Effector memory CD4-positive, alpha-beta T cell (primary cell): ENCODE results near the gene ARL6IP5.
A peak's percentile ranks its signal among the peaks of the same experiment; 100 is the strongest.

Source experiments
- DNase-seq, 3 donors: peaks; one replicate each; pipeline ENCODE4 v3.0.0-alpha.2; 2020
- H3K27ac ChIP-seq: 2 replicates; pipeline ENCODE4 v1.7.0; 2013; ENCODE audit warnings: mild to moderate bottlenecking, low read length, moderate library complexity; ENCODE audit not compliant: insufficient read depth, poor library complexity, severe bottlenecking
- H3K27me3 ChIP-seq: replicated peaks from 2 replicates; pipeline ENCODE4 v1.7.0; 2013; ENCODE audit warnings: mild to moderate bottlenecking, low read length; ENCODE audit not compliant: insufficient read depth, control insufficient read depth, poor library complexity, severe bottlenecking
- H3K36me3 ChIP-seq: 2 replicates; pipeline ENCODE4 v1.7.0; 2013; ENCODE audit warnings: mild to moderate bottlenecking, low read length, moderate library complexity; ENCODE audit not compliant: control insufficient read depth, insufficient read depth
- H3K4me1 ChIP-seq: 2 replicates; pipeline ENCODE4 v1.7.0; 2013; ENCODE audit warnings: low read length, mild to moderate bottlenecking; ENCODE audit not compliant: control insufficient read depth, insufficient read depth, poor library complexity, severe bottlenecking
- H3K4me3 ChIP-seq: 2 replicates; pipeline ENCODE4 v1.7.0; 2013; ENCODE audit warnings: low read length, low read depth, mild to moderate bottlenecking; ENCODE audit not compliant: insufficient read depth, poor library complexity, severe bottlenecking
- H3K9me3 ChIP-seq: 2 replicates; pipeline ENCODE4 v1.7.0; 2013; ENCODE audit warnings: mild to moderate bottlenecking, low read length, moderate library complexity; ENCODE audit not compliant: control insufficient read depth

Gene ARL6IP5

DNA sequence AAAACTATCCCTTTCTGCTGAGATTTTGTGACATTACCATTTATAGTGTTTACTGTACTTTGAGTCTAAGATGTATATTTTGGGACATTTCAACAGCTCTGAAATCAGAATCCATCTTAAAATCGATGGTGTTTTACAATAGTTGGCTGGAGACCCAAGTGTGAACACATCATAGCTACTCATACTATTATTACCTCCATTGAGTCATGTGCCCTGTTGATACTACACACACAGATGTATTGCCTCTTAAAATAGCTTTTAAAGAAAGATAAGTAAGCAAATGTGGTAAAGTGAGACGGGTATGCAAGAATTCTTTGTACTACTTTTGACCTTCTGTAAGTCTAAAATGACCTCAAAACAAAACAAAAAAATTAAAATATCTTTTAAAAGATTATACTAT lies 31.0 kb downstream of the ARL6IP5 start:
- no peaks in the 10 kb centered on the region for H3K4me1 ChIP-seq
- H3K27me3 ChIP-seq: no peaks in the 10 kb centered on the region
- DNase-seq: no peak
- no peaks in the 10 kb centered on the region for H3K9me3 ChIP-seq
- no peak overlapping the region for H3K4me3 ChIP-seq
- H3K27ac ChIP-seq: no peak overlapping the region
- no peaks in the 10 kb centered on the region for H3K36me3 ChIP-seq

- no peaks in the 10 kb centered on the region for H3K36me3 ChIP-seq
- no peak overlapping the region for H3K4me3 ChIP-seq
- no peaks in the 10 kb centered on the region for H3K27me3 ChIP-seq
- H3K4me1 ChIP-seq: no peaks in the 10 kb centered on the region
- H3K27ac ChIP-seq: no peak overlapping the region
- no peak for DNase-seq
- no peaks in the 10 kb centered on the region for H3K9me3 ChIP-seq
These were observed 31.4 kb downstream of the ARL6IP5 start for GRCh38 chr3:69116162-69116561.

GRCh38 chr3:69116897-69117296 lies 32.2 kb downstream of the ARL6IP5 start:
- Histone ChIP-seq H3K4me3 (no peak overlapping the region), H3K27me3 (no peaks in the 10 kb centered on the region), H3K9me3 (no peaks in the 10 kb centered on the region), H3K36me3 (no peaks in the 10 kb centered on the region), H3K4me1 (no peaks in the 10 kb centered on the region), H3K27ac (no peak overlapping the region)
- no peak for DNase-seq

- no peak for DNase-seq
- H3K4me3 ChIP-seq: no peak overlapping the region
- H3K4me1 ChIP-seq: no peaks in the 10 kb centered on the region
- H3K36me3 ChIP-seq: no peaks in the 10 kb centered on the region
- H3K27ac ChIP-seq: no peak overlapping the region
- H3K9me3 ChIP-seq: no peaks in the 10 kb centered on the region
- no peaks in the 10 kb centered on the region for H3K27me3 ChIP-seq
These were observed 33.8 kb downstream of the ARL6IP5 start for GRCh38 chr3:69118555-69118954.

GRCh38 chr3:69119138-69119537 lies 34.4 kb downstream of the ARL6IP5 start:
- no peaks in the 10 kb centered on the region for H3K9me3 ChIP-seq
- H3K4me3 ChIP-seq: no peak overlapping the region
- H3K36me3 ChIP-seq: no peaks in the 10 kb centered on the region

GRCh38 chr3:69119681-69120080 lies 34.9 kb downstream of the ARL6IP5 start:
- no peak overlapping the region for H3K27ac ChIP-seq
- H3K4me1 ChIP-seq: no peaks in the 10 kb centered on the region
- no peaks in the 10 kb centered on the region for H3K9me3 ChIP-seq
- no peaks in the 10 kb centered on the region for H3K27me3 ChIP-seq
- no peaks in the 10 kb centered on the region for H3K36me3 ChIP-seq
- H3K4me3 ChIP-seq: no peak overlapping the region
- DNase-seq: no peak

More at GRCh38 chr3:69119138-69119537, 34.4 kb downstream of the ARL6IP5 start:
- H3K4me1 ChIP-seq: no peaks in the 10 kb centered on the region
- H3K27me3 ChIP-seq: no peaks in the 10 kb centered on the region
- DNase-seq: no peak
- H3K27ac ChIP-seq: no peak overlapping the region

- no peaks in the 10 kb centered on the region for H3K36me3 ChIP-seq
- no peaks in the 10 kb centered on the region for H3K9me3 ChIP-seq
- no peaks in the 10 kb centered on the region for H3K27me3 ChIP-seq
- DNase-seq: peak; percentile 47 to 69 (median 55)
- no peaks in the 10 kb centered on the region for H3K4me1 ChIP-seq
- no peak overlapping the region for H3K27ac ChIP-seq
- no peak overlapping the region for H3K4me3 ChIP-seq
These were observed 36.2 kb downstream of the ARL6IP5 start for GRCh38 chr3:69120879-69121464.

DNA sequence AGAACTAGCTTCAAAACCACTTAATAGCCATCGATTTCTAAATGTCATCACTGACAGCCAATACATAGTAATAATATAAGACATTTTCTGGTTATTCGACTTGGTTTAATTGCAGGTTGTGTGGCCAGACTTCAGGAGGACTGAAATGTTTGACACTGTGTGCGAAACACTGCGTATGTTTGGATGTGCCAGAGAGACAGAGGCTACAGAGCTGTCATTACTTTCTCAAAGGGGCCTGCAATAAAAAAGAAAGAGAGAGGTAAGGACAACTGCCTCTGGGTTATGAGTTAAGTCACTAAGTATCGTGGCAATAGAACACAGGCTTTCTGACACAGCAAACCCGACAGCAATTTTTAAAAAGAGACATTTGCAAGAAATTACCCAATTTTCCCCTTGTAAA lies 36.8 kb downstream of the ARL6IP5 start:
- Histone ChIP-seq H3K27ac (no peak overlapping the region), H3K27me3 (no peaks in the 10 kb centered on the region), H3K36me3 (no peaks in the 10 kb centered on the region), H3K4me1 (no peaks in the 10 kb centered on the region), H3K9me3 (no peaks in the 10 kb centered on the region), H3K4me3 (no peak overlapping the region)
- no peak for DNase-seq

- Histone ChIP-seq H3K9me3 (no peaks in the 10 kb centered on the region), H3K27me3 (no peaks in the 10 kb centered on the region), H3K36me3 (no peaks in the 10 kb centered on the region), H3K4me1 (no peaks in the 10 kb centered on the region), H3K27ac (no peak overlapping the region), H3K4me3 (no peak overlapping the region)
- no peak for DNase-seq
These were observed 37.2 kb downstream of the ARL6IP5 start for GRCh38 chr3:69121950-69122349.

GRCh38 chr3:69122403-69122802 lies 37.7 kb downstream of the ARL6IP5 start, which contains the start of gene LMOD3:
TSS of gene LMOD3 (minus strand) at chr3:69122595. CDS start at chr3:69122386, 209 bp downstream.
- Histone ChIP-seq H3K27ac (no peak within 1 kb of the TSS), H3K9me3 (no peaks in the 10 kb centered on the region), H3K4me1 (no peaks in the 10 kb centered on the region), H3K27me3 (no peaks in the 10 kb centered on the region), H3K4me3 (no peak within 1 kb of the TSS), H3K36me3 (no peaks in the 10 kb centered on the region)
- DNase-seq: no peak
